ENCODE measurements around the gene GALNT5. TPM values are rescaled to one million over a fixed set of nuclear protein-coding genes. Genes with fewer than 3 reads are reported as not detected.

GALNT5 gene
- not detected in 2 replicates for total RNA-seq (2013; cell fraction: nucleolus; rRNA removed)
- total RNA-seq (2014; rRNA removed): under 0.01 TPM in 1 of 2 replicates, not detected in the other
- not detected in 2 replicates for total RNA-seq (2014; rRNA removed; fragmentation: Illumina TruSeq; extraction: Trizol)
- 0.05 and 0.08 TPM in 2 replicates for total RNA-seq (2021)
- polyA plus RNA-seq (2011; ENCODE audit: low read depth): 0.07 TPM
- polyA plus RNA-seq (2011; rRNA removed): 0.01 and 0.03 TPM in 2 replicates
- not detected in 2 replicates for polyA plus RNA-seq (2011; cell fraction: cytosol; rRNA removed)
- not detected in 2 replicates for polyA plus RNA-seq (2011; cell fraction: nucleus; rRNA removed)
- polyA plus RNA-seq (2012): 0.15 TPM in 1 of 2 replicates, not detected in the other
- polyA plus RNA-seq (2014; fragmentation: Illumina TruSeq; extraction: Trizol): not detected in 2 replicates
- polyA plus RNA-seq (2014; fragmentation: Nextera tagmentation; extraction: Ambion mirVana): not detected
- polyA plus RNA-seq (2014; rRNA removed): 0.03 TPM in 1 of 2 replicates, not detected in the other
- polyA plus RNA-seq (2016; fragmentation: Nextera tagmentation; extraction: Ambion mirVana): under 1 TPM; 0.03 to 0.25 TPM
- polyA minus RNA-seq (2011; rRNA and poly(A)+ RNA removed): 0.05 TPM in 1 of 2 replicates, not detected in the other
- polyA minus RNA-seq (2011; cell fraction: cytosol; rRNA and poly(A)+ RNA removed): not detected in 2 replicates
- polyA minus RNA-seq (2011; cell fraction: nucleus; rRNA and poly(A)+ RNA removed): not detected in 2 replicates
- percentile 5 among the genes with signal in this experiment for Bru-seq, nascent RNA
- BruChase-seq, experiment 1, labeled RNA remaining after a 6-hour chase: not detected
- BruChase-seq, experiment 2, labeled RNA remaining after a 2-hour chase: percentile 2 among the genes with signal in this experiment
- long read RNA-seq, experiment 1: 0 reads
- long read RNA-seq, experiment 2: 0 reads

DNA sequence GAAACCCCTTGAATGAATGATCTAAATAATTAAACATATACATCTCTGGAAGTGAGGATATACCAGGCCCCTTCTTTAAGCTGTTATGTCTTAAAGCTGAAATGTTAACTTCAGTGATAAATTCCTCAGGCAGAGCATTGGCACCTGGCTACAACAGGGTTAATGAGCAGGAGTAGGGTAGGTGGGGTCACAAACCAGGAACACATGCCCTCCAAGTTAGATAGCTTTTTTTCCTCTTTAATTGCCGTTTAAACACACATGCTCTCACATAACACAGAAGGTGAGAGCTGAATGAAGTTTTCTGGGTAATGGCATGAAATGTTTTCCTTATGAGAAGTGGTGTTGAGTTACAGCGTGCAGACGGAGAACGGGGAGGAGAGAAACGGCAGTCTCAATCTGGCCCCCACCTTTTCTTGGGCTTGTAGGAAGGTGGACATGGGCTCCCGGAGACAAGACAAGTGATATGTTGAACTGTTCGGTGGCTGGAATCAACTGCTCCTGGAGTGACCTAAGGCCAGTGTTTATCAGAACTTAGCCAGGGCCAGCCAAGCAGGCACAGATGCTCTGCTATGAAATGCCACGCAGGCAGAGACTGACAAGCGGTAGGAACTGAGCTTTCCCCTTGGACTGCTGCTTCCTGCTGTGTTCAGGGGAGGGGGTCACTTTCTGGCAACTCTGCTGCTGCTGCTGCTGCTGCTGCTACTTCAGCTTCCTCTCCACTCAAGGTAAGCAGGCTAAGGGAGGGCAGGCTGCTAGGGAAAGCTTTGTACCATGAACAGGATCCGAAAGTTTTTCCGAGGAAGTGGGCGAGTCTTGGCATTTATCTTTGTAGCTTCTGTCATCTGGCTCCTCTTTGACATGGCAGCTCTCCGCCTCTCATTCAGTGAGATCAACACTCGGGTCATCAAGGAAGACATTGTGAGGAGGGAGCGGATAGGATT, at the start of gene GALNT5:
Gene GALNT5 (plus strand): TSS at position 394 of the 941 bp plus-strand sequence. CDS start 378 bp downstream, at position 772.
- ChIA-PET RAD21 (ENCODE audit: unreplicated experiment) (no interaction called here), POLR2A (no interaction called here), SMC1A (ENCODE audit: uncharacterized antibody, unreplicated experiment) (interaction anchor here (0.6 to 1.0 kb wide), 2 partner anchors 11 to 48 kb away, joined by 3 to 4 read pairs; no protein-coding TSS in a partner anchor), CTCF (interaction anchor here (1.2 to 1.7 kb wide), 3 partner anchors 9 to 31 kb away, joined by 3 to 4 read pairs (median 4); no protein-coding TSS in a partner anchor)
- in situ Hi-C loops (cut with MboI): no loop called here
- no peak for FAIRE-seq
- Histone ChIP-seq H3K4me2 (ENCODE audit: control insufficient read depth, insufficient read depth) (peak within 1 kb of the TSS; percentile 1; the same call in 1 of the 2 replicates), H3K36me3 (ENCODE audit: control insufficient read depth in 2 of 2, insufficient read depth in 2 of 2, low read length in 1 of 2) (no peaks in the 10 kb centered on the region), H3K4me1 (ENCODE audit: control insufficient read depth, insufficient read depth, low read length) (peaks cover 12% of the 10 kb centered on the region), H3K4me3 (no peak within 1 kb of the TSS), H3K9me3 (replicated peaks; ENCODE audit: control insufficient read depth, insufficient read depth, low read length) (no peaks in the 10 kb centered on the region), H3K79me2 (ENCODE audit: control insufficient read depth, insufficient read depth, low read length) (no peaks in the 10 kb centered on the region), H2AFZ (ENCODE audit: control insufficient read depth, low read depth, low read length) (no peak within 1 kb of the TSS), H3K27ac (ENCODE audit: control insufficient read depth, insufficient read depth) (no peak within 1 kb of the TSS), H3K9ac (ENCODE audit: control insufficient read depth, insufficient read depth, low read length) (no peak within 1 kb of the TSS; the same call in 1 of the 2 replicates), H4K20me1 (ENCODE audit: control insufficient read depth, insufficient read depth) (no peaks in the 10 kb centered on the region), H3K27me3 (replicated peaks in 1 of 2; ENCODE audit: control insufficient read depth in 2 of 2, insufficient read depth in 2 of 2, low read length in 1 of 2) (no peaks in the 10 kb centered on the region; a peak in 1 of 4 replicates)
- WGBS (ENCODE audit: insufficient coverage, insufficient replicate concordance, low lambda C conversion rate, missing lambda C conversion rate): 45% methylated on average over 15 of the region's 15 CpGs
- no TSS peak for BruUV-seq (replicated peaks)
- TF ChIP-seq LARP7 (IDR thresholded peaks at IDR 0.05) (no peak), RELB (IDR thresholded peaks at IDR 0.05; ENCODE audit: low read depth) (no peak), ZNF622 (IDR thresholded peaks at IDR 0.05) (no peak)
- TF ChIP-seq, protein P1, sequence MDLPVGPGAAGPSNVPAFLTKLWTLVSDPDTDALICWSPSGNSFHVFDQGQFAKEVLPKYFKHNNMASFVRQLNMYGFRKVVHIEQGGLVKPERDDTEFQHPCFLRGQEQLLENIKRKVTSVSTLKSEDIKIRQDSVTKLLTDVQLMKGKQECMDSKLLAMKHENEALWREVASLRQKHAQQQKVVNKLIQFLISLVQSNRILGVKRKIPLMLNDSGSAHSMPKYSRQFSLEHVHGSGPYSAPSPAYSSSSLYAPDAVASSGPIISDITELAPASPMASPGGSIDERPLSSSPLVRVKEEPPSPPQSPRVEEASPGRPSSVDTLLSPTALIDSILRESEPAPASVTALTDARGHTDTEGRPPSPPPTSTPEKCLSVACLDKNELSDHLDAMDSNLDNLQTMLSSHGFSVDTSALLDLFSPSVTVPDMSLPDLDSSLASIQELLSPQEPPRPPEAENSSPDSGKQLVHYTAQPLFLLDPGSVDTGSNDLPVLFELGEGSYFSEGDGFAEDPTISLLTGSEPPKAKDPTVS (IDR thresholded peaks at IDR 0.05; ENCODE audit: low read depth, low read length): no peak
- no peak for DNase-seq (ENCODE audit: low read depth, low spot score)
- intact Hi-C loops (cut with micrococcal nuclease; ENCODE audit: unreplicated experiment): no loop called here
- no peak for ATAC-seq

Data from GM12878 (cell line).